ENCODE results near the gene PRICKLE3.

Gene PRICKLE3

GRCh38 chrX:49186125-49187027 is at the start of gene PRICKLE3:
Gene PRICKLE3 (minus strand): TSS chrX:49186373. CDS start chrX:49186297, 76 bp downstream.
- peak; percentile 33 for TF ChIP-seq CTCF (IDR thresholded peaks at IDR 0.05; ENCODE audit: extremely low read depth, missing control alignments)
- DNase-seq (ENCODE audit: low spot score), result peak; percentile 86

- TF ChIP-seq CTCF (IDR thresholded peaks at IDR 0.05; ENCODE audit: extremely low read depth, missing control alignments), result no peak
- no peak for DNase-seq (ENCODE audit: low spot score)
Observed at GRCh38 chrX:49233887-49234555, 47.8 kb upstream of the PRICKLE3 start.

- DNase-seq (ENCODE audit: low spot score), result no peak
- no peak for TF ChIP-seq CTCF (IDR thresholded peaks at IDR 0.05; ENCODE audit: extremely low read depth, missing control alignments)
Observed at GRCh38 chrX:49233176-49233575, 47.0 kb upstream of the PRICKLE3 start, which contains the start of gene CACNA1F. Gene CACNA1F (minus strand): TSS chrX:49233340. CDS start chrX:49233309, 31 bp downstream.

- no peak for TF ChIP-seq CTCF (IDR thresholded peaks at IDR 0.05; ENCODE audit: extremely low read depth, missing control alignments)
- DNase-seq (ENCODE audit: low spot score), result no peak
Observed at GRCh38 chrX:49232525-49232924, 46.4 kb upstream of the PRICKLE3 start.

GRCh38 chrX:49231333-49232000 is 45.3 kb upstream of the PRICKLE3 start:
- TF ChIP-seq CTCF (IDR thresholded peaks at IDR 0.05; ENCODE audit: extremely low read depth, missing control alignments), result no peak
- DNase-seq (ENCODE audit: low spot score), result no peak

- DNase-seq (ENCODE audit: low spot score), result peak; percentile 83
- TF ChIP-seq CTCF (IDR thresholded peaks at IDR 0.05; ENCODE audit: extremely low read depth, missing control alignments), result peak; percentile 10
Observed at GRCh38 chrX:49230500-49231232, 44.5 kb upstream of the PRICKLE3 start.
